ENCODE measurements around the gene PRPF6.

The PRPF6 gene

DNA sequence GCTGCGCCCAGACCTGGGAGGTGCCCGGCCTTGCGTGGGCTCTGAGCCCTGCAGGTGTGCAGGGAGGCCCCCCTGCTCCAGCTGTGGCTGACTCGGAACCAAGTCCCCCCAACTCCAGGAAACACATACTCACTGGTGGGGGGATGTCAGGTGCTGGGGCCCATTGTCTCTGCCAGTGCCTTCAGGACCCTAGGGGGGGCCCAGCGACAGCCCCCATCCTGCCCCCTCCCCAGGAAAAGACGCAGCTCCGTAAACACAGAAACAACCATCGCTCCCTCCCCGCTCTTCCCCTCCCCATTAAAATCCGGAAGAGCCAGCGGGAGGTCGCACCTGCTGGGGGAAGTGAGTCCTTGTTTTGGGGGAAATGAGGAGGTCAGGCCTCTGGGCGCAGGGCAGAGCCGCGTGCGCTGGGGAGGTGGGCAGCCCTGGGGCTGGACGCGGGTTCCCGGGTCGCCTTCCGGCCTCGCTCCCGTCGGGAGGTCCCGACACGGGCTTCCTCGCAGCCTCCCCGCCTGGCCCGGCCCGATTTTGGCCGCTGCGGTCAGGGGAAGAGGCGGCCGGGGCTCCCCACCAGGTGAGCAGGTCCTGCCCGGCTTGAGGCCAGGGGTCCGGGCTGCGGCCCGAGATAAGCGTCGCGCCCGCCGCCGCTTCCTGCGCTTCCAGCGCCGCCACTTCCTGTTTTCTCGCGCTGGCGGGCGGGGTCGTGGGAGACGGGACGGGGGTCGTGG lies 61.3 kb downstream of the PRPF6 start:
- POLR2A ChIA-PET = no interaction called here
- DNase-seq (ENCODE audit: low read depth, low spot score) = no peak
- TF ChIP-seq, protein P1, sequence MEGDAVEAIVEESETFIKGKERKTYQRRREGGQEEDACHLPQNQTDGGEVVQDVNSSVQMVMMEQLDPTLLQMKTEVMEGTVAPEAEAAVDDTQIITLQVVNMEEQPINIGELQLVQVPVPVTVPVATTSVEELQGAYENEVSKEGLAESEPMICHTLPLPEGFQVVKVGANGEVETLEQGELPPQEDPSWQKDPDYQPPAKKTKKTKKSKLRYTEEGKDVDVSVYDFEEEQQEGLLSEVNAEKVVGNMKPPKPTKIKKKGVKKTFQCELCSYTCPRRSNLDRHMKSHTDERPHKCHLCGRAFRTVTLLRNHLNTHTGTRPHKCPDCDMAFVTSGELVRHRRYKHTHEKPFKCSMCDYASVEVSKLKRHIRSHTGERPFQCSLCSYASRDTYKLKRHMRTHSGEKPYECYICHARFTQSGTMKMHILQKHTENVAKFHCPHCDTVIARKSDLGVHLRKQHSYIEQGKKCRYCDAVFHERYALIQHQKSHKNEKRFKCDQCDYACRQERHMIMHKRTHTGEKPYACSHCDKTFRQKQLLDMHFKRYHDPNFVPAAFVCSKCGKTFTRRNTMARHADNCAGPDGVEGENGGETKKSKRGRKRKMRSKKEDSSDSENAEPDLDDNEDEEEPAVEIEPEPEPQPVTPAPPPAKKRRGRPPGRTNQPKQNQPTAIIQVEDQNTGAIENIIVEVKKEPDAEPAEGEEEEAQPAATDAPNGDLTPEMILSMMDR (IDR thresholded peaks at IDR 0.05; ENCODE audit: insufficient read depth, low read length, missing control alignments) = no peak
- peak overlapping the region; percentile 40 for H3K4me3 ChIP-seq (ENCODE audit: low read depth, low read length)
- CTCF ChIA-PET = interaction anchor here (0.7 to 4.6 kb wide), 4 partner anchors 17 to 504 kb away, joined by 3 to 54 read pairs (median 6); partner anchors contain the start of genes SAMD10 and TCEA2

DNA sequence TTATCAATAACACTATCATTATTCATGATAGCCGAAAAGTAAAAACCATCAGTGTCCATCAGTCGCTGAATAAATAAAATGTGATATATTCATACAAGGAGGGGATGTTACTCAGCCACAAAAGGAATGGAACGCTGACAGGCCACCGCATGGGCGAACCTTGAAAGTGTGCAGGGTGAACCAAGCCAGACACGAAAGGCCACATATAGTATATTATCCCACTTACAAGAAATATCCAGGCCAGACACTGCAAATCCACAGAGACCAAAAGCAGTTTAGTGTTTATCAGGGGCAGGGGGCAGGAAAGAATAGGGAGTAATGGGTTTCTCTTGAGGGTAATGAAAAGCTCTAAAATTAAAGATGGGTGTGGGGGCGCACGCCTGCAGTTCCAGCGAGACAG lies 62.8 kb downstream of the PRPF6 start:
- POLR2A ChIA-PET = interaction anchor here (0.7 kb wide), 1 partner anchor 44 kb away, joined by 3 read pairs; no protein-coding TSS in a partner anchor
- no peak for DNase-seq (ENCODE audit: low read depth, low spot score)
- H3K4me3 ChIP-seq (ENCODE audit: low read depth, low read length) = no peak overlapping the region
- TF ChIP-seq, protein P1 (IDR thresholded peaks at IDR 0.05; ENCODE audit: insufficient read depth, low read length, missing control alignments) = no peak
- CTCF ChIA-PET = interaction anchor here (1.2 to 2.6 kb wide), 3 partner anchors 9 to 14 kb away, joined by 4 to 11 read pairs (median 4); no protein-coding TSS in a partner anchor

DNA sequence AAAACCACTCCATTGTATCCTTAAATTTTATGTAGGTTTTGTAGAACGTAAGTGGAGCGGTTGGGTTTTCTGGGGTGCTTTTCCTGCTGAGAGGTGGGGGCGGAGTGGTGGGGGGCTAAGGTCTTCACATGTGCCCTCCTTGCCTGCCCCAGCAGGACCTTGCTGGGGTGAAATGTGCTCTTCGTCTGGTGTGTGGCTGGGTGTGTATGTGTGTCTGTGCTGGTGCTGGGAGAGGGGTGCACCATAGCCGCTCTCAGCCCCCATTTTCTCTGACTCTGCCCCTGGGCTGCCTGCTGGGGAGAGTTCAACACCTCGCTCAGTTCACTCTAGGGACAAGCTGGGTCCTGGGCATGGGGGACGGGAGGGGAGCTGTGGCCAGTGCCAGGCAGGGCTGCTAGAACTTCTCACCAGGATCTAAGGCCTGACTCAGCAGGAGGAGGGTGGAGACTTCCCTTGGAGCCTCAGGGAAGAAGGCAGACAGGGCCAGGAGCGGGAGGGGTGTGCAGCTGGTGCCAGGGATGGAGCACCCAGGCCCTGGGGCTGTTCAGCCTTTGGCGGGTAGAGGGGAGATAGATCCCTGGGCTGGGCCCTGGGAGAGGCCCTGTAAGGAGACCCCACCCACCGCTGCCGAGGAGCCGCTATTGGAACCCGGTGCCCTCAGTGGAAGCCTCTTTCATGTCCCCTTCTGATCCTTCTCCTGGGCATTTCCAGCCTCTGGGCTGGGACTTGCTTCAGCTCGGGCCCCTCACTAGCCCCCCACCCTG lies 63.7 kb downstream of the PRPF6 start:
- ChIA-PET POLR2A (no interaction called here), CTCF (interaction anchor here (0.8 to 2.6 kb wide), 5 partner anchors 8 to 77 kb away, joined by 3 to 11 read pairs (median 6); no protein-coding TSS in a partner anchor)
- TF ChIP-seq, protein P1 (IDR thresholded peaks at IDR 0.05; ENCODE audit: insufficient read depth, low read length, missing control alignments) = no peak
- H3K4me3 ChIP-seq (ENCODE audit: low read depth, low read length) = no peak overlapping the region
- DNase-seq (ENCODE audit: low read depth, low spot score) = no peak

DNA sequence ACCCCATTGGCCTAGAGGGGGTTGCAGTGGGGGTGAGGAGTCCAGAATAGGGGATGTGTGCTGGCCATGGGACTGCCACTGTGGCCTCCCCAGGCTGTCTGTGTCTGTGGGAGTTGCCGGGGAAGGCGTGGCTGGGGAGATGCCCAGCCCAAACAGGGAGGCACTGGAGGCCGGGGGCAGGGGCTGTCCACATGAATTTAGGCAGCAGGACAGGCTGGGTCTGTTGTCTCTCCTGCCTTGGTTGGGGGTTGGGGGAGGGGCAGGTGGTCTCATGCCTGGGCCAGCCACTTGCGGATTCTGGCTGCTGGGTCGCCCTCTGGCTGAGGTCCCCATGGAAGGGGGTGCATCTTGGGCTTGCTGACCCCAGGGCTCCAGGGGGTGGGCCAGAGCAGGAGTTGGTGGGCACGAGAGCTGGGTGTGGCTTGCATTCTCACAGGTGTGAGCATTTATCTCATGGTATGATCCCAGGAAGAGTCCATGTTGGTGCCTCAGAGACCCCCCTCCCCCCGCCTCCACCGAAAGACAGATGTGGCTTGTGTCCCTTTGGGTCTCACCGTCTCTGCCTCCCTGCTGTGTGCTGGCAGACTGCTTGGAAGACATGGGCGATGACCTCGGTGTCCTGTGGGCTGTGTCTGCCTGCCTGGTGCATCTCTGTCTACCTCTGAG lies 64.5 kb downstream of the PRPF6 start:
- H3K4me3 ChIP-seq (ENCODE audit: low read depth, low read length) = no peak overlapping the region
- POLR2A ChIA-PET = no interaction called here
- CTCF ChIA-PET = interaction anchor here (0.8 to 2.6 kb wide), 4 partner anchors 9 to 76 kb away, joined by 3 to 11 read pairs (median 7); no protein-coding TSS in a partner anchor
- no peak for DNase-seq (ENCODE audit: low read depth, low spot score)
- TF ChIP-seq, protein P1 (IDR thresholded peaks at IDR 0.05; ENCODE audit: insufficient read depth, low read length, missing control alignments) = no peak

DNA sequence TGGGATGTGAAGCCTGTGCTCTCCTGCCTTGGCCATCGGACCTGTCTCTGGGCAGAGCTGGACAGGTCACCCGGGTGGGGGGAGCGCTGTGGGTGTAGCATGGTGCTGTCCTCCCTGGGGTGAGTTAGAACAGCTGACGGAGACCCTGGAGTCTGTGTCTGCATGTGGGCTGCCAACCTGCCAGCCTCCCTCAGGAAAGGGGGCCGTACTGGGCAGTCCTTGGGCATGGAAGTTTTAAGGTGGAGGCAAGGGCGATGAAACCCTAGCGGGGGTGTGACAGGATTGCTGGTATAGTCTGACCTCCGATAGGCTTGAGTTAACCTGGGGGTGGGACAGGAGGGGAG lies 66.1 kb downstream of the PRPF6 start:
- no peak overlapping the region for H3K4me3 ChIP-seq (ENCODE audit: low read depth, low read length)
- CTCF ChIA-PET = interaction anchor here (0.9 to 1.3 kb wide), 2 partner anchors 9 to 11 kb away, joined by 3 to 4 read pairs; no protein-coding TSS in a partner anchor
- POLR2A ChIA-PET = no interaction called here
- DNase-seq (ENCODE audit: low read depth, low spot score) = no peak
- TF ChIP-seq, protein P1 (IDR thresholded peaks at IDR 0.05; ENCODE audit: insufficient read depth, low read length, missing control alignments) = no peak
